Stimulated activated naive CD8-positive, alpha-beta T cell treated with anti-CD3 and anti-CD28 coated beads, Interleukin-15, Interleukin-2, amounts not matched to agents 100 ng/mL and 50 ng/mL, for 24 hours (primary cell): ENCODE results near the gene CPNE2.
A peak's percentile ranks its signal among the peaks of the same experiment; 100 is the strongest.

ENCODE experiments used
- H3K27ac Mint-ChIP-seq: one replicate; pipeline ENCODE4 v1.8.0; 2021; ENCODE audit warnings: mild to moderate bottlenecking, mixed read lengths
- H3K27me3 Mint-ChIP-seq: one replicate; pipeline ENCODE4 v1.8.0; 2021; ENCODE audit warnings: mixed read lengths
- H3K36me3 Mint-ChIP-seq: one replicate; pipeline ENCODE4 v1.8.0; 2021; ENCODE audit warnings: low read depth, mixed read lengths
- H3K4me1 Mint-ChIP-seq: one replicate; pipeline ENCODE4 v1.8.0; 2021; ENCODE audit warnings: low read depth, mixed read lengths
- H3K4me3 Mint-ChIP-seq: one replicate; pipeline ENCODE4 v1.8.0; 2021; ENCODE audit warnings: mild to moderate bottlenecking, mixed read lengths
- H3K9me3 Mint-ChIP-seq: one replicate; pipeline ENCODE4 v1.8.0; 2021; ENCODE audit warnings: mixed read lengths

Gene CPNE2

GRCh38 chr16:57133886-57134285, 41.5 kb downstream of the CPNE2 start:
- Mint-ChIP-seq H3K36me3 (no peaks in the 10 kb centered on the region), H3K27ac (peak overlapping the region; percentile 87), H3K27me3 (no peaks in the 10 kb centered on the region), H3K4me3 (no peak overlapping the region), H3K4me1 (peaks cover 73% of the 10 kb centered on the region), H3K9me3 (no peaks in the 10 kb centered on the region)

- peak overlapping the region; percentile 87 for H3K27ac Mint-ChIP-seq
- H3K4me1 Mint-ChIP-seq = peaks cover 68% of the 10 kb centered on the region
- no peaks in the 10 kb centered on the region for H3K27me3 Mint-ChIP-seq
- H3K36me3 Mint-ChIP-seq = no peaks in the 10 kb centered on the region
- H3K9me3 Mint-ChIP-seq = no peaks in the 10 kb centered on the region
- peak overlapping the region; percentile 52 for H3K4me3 Mint-ChIP-seq
Measured at GRCh38 chr16:57134982-57135381, 42.6 kb downstream of the CPNE2 start.

GRCh38 chr16:57137043-57137442, 44.7 kb downstream of the CPNE2 start:
- no peaks in the 10 kb centered on the region for H3K36me3 Mint-ChIP-seq
- no peaks in the 10 kb centered on the region for H3K9me3 Mint-ChIP-seq
- no peak overlapping the region for H3K4me3 Mint-ChIP-seq
- peaks cover 66% of the 10 kb centered on the region for H3K4me1 Mint-ChIP-seq
- no peak overlapping the region for H3K27ac Mint-ChIP-seq
- H3K27me3 Mint-ChIP-seq = no peaks in the 10 kb centered on the region

GRCh38 chr16:57137566-57138273, 45.3 kb downstream of the CPNE2 start:
- Mint-ChIP-seq H3K4me3 (no peak overlapping the region), H3K36me3 (no peaks in the 10 kb centered on the region), H3K27ac (no peak overlapping the region), H3K4me1 (peaks cover 66% of the 10 kb centered on the region), H3K27me3 (no peaks in the 10 kb centered on the region), H3K9me3 (no peaks in the 10 kb centered on the region)

- Mint-ChIP-seq H3K9me3 (no peaks in the 10 kb centered on the region), H3K36me3 (no peaks in the 10 kb centered on the region), H3K27me3 (no peaks in the 10 kb centered on the region), H3K27ac (no peak overlapping the region), H3K4me1 (peaks cover 65% of the 10 kb centered on the region), H3K4me3 (no peak overlapping the region)
Measured at GRCh38 chr16:57138281-57138935, 46.0 kb downstream of the CPNE2 start.

GRCh38 chr16:57140931-57141668, 48.7 kb downstream of the CPNE2 start:
- Mint-ChIP-seq H3K36me3 (no peaks in the 10 kb centered on the region), H3K4me1 (peaks cover 38% of the 10 kb centered on the region), H3K27ac (peak overlapping the region; percentile 98)

GRCh38 chr16:57141822-57142631, 49.6 kb downstream of the CPNE2 start:
- H3K27me3 Mint-ChIP-seq = no peaks in the 10 kb centered on the region
- H3K9me3 Mint-ChIP-seq = no peaks in the 10 kb centered on the region
- peaks cover 37% of the 10 kb centered on the region for H3K4me1 Mint-ChIP-seq
- peak overlapping the region; percentile 36 for H3K4me3 Mint-ChIP-seq
- H3K36me3 Mint-ChIP-seq = no peaks in the 10 kb centered on the region
- H3K27ac Mint-ChIP-seq = peak overlapping the region; percentile 98

More at GRCh38 chr16:57140931-57141668, 48.7 kb downstream of the CPNE2 start:
- Mint-ChIP-seq H3K27me3 (no peaks in the 10 kb centered on the region), H3K4me3 (no peak overlapping the region), H3K9me3 (no peaks in the 10 kb centered on the region)

- no peaks in the 10 kb centered on the region for H3K27me3 Mint-ChIP-seq
Measured at GRCh38 chr16:57143149-57143921, 51.0 kb downstream of the CPNE2 start.

GRCh38 chr16:57144027-57144426, 51.6 kb downstream of the CPNE2 start:
- Mint-ChIP-seq H3K27me3 (no peaks in the 10 kb centered on the region), H3K9me3 (no peaks in the 10 kb centered on the region), H3K27ac (no peak overlapping the region), H3K4me3 (no peak overlapping the region), H3K36me3 (no peaks in the 10 kb centered on the region), H3K4me1 (peaks cover 46% of the 10 kb centered on the region)

More at GRCh38 chr16:57143149-57143921, 51.0 kb downstream of the CPNE2 start:
- H3K27ac Mint-ChIP-seq = no peak overlapping the region
- H3K4me1 Mint-ChIP-seq = peaks cover 46% of the 10 kb centered on the region
- H3K4me3 Mint-ChIP-seq = no peak overlapping the region
- H3K9me3 Mint-ChIP-seq = no peaks in the 10 kb centered on the region
- no peaks in the 10 kb centered on the region for H3K36me3 Mint-ChIP-seq

- Mint-ChIP-seq H3K27me3 (no peaks in the 10 kb centered on the region), H3K4me1 (peaks cover 38% of the 10 kb centered on the region)
Measured at GRCh38 chr16:57145046-57146021, 53.0 kb downstream of the CPNE2 start.

GRCh38 chr16:57146040-57146647, 53.8 kb downstream of the CPNE2 start:
- no peaks in the 10 kb centered on the region for H3K36me3 Mint-ChIP-seq
- no peak overlapping the region for H3K4me3 Mint-ChIP-seq
- no peak overlapping the region for H3K27ac Mint-ChIP-seq
- no peaks in the 10 kb centered on the region for H3K9me3 Mint-ChIP-seq
- no peaks in the 10 kb centered on the region for H3K27me3 Mint-ChIP-seq
- peaks cover 32% of the 10 kb centered on the region for H3K4me1 Mint-ChIP-seq

More at GRCh38 chr16:57145046-57146021, 53.0 kb downstream of the CPNE2 start:
- H3K36me3 Mint-ChIP-seq = no peaks in the 10 kb centered on the region
- H3K27ac Mint-ChIP-seq = no peak overlapping the region
- no peaks in the 10 kb centered on the region for H3K9me3 Mint-ChIP-seq
- no peak overlapping the region for H3K4me3 Mint-ChIP-seq

GRCh38 chr16:57146735-57147134, 54.4 kb downstream of the CPNE2 start:
- no peak overlapping the region for H3K4me3 Mint-ChIP-seq
- H3K27ac Mint-ChIP-seq = no peak overlapping the region
- no peaks in the 10 kb centered on the region for H3K36me3 Mint-ChIP-seq
- H3K9me3 Mint-ChIP-seq = no peaks in the 10 kb centered on the region
- peaks cover 29% of the 10 kb centered on the region for H3K4me1 Mint-ChIP-seq
- no peaks in the 10 kb centered on the region for H3K27me3 Mint-ChIP-seq
